GM23248 (cell line): ENCODE measurements around the gene EEF1A2. TPM values are rescaled to one million over a fixed set of nuclear protein-coding genes. Genes with fewer than 3 reads are reported as not detected.

Experiments
- DNase-seq: peaks from one replicate; pipeline ENCODE4 v3.0.0-alpha.2; 2015
- H2AFZ ChIP-seq: fragments of 200-600 bp; sonication (generic); 2 replicates; pipeline ENCODE4 v1.6.1; 2016; ENCODE audit warnings: antibody characterized with exemption
- H3F3A ChIP-seq: fragments of 200-600 bp; sonication (generic); 2 replicates; pipeline ENCODE4 v1.6.1; 2016; ENCODE audit warnings: mild to moderate bottlenecking, antibody characterized with exemption, mixed run types; ENCODE audit not compliant: insufficient read depth
- H3K27ac ChIP-seq: fragments of 200-600 bp; sonication (generic); 2 replicates; pipeline ENCODE4 v1.5.1; 2016; ENCODE audit warnings: mild to moderate bottlenecking
- H3K27me3 ChIP-seq: fragments of 200-600 bp; sonication (generic); replicated peaks from 2 replicates; pipeline ENCODE4 v1.6.1; 2016; ENCODE audit warnings: mild to moderate bottlenecking; ENCODE audit not compliant: insufficient read depth
- H3K36me3 ChIP-seq: fragments of 200-600 bp; sonication (generic); 2 replicates; pipeline ENCODE4 v1.6.1; 2016; ENCODE audit warnings: low read depth, mild to moderate bottlenecking
- H3K4me1 ChIP-seq: fragments of 200-600 bp; sonication (generic); 2 replicates; pipeline ENCODE4 v1.6.1; 2016; ENCODE audit warnings: mild to moderate bottlenecking; ENCODE audit not compliant: insufficient read depth
- H3K4me2 ChIP-seq: fragments of 200-600 bp; sonication (generic); one replicate; pipeline ENCODE4 v1.6.1; 2016; ENCODE audit warnings: mild to moderate bottlenecking; ENCODE audit not compliant: unreplicated experiment
- H3K4me3 ChIP-seq: fragments of 200-600 bp; sonication (generic); 2 replicates; pipeline ENCODE4 v1.5.1; 2016; ENCODE audit warnings: mild to moderate bottlenecking
- H3K79me2 ChIP-seq: fragments of 200-600 bp; sonication (generic); 2 replicates; pipeline ENCODE4 v1.6.1; 2016; ENCODE audit warnings: mild to moderate bottlenecking; ENCODE audit not compliant: insufficient read depth
- H3K9ac ChIP-seq: fragments of 200-600 bp; sonication (generic); 2 replicates; pipeline ENCODE4 v1.6.1; 2016; ENCODE audit warnings: mild to moderate bottlenecking
- H3K9me2 ChIP-seq: fragments of 200-600 bp; sonication (generic); 2 replicates; pipeline ENCODE4 v1.6.1; 2016; ENCODE audit warnings: mixed run types, mild to moderate bottlenecking, moderate library complexity; ENCODE audit not compliant: insufficient read depth
- H3K9me3 ChIP-seq: fragments of 200-600 bp; sonication (generic); one replicate; pipeline ENCODE4 v1.6.1; 2017; ENCODE audit warnings: low read depth
- H4K20me1 ChIP-seq: fragments of 200-600 bp; sonication (generic); 2 replicates; pipeline ENCODE4 v1.6.0; 2016; ENCODE audit not compliant: insufficient read depth
- EZH2 ChIP-seq: fragments of 200-600 bp; sonication (generic); IDR thresholded peaks from 2 replicates; pipeline ENCODE4 v1.6.1; 2018; ENCODE audit warnings: antibody characterized with exemption, mild to moderate bottlenecking; ENCODE audit not compliant: insufficient read depth, poor library complexity, severe bottlenecking
- EZH2phosphoT487 ChIP-seq: fragments of 200-600 bp; sonication (generic); IDR thresholded peaks from 2 replicates; pipeline ENCODE4 v1.6.1; 2018; ENCODE audit warnings: antibody characterized with exemption, moderate library complexity, mild to moderate bottlenecking, low read depth; ENCODE audit not compliant: insufficient read depth
- WGBS, 2 experiments: methylation state at CpG; one replicate each; pipeline ENCODE4 v1.1.6; 2015 to 2017; ENCODE audit warnings: low lambda C conversion rate in 2 of 2, low coverage in 1 of 2; ENCODE audit errors: missing lambda C conversion rate in 2 of 2; 5-methylcytosine and 5-hydroxymethylcytosine counted together
- in situ Hi-C: fragments of 300-500 bp; cut with MboI; formaldehyde crosslinking; loops from 2 replicates; pipeline ENCODE4 v1.15.0; 2020
- polyA plus RNA-seq: library from polyadenylated mRNA; unstranded; fragments of >200 nt; fragmentation: Nextera tagmentation; extraction: Ambion mirVana; gene quantifications from 2 replicates; pipeline ENCODE4 v1.2.1, GENCODE V29; 2016
- total RNA-seq: library from RNA; depleted of rRNA; stranded (reverse); fragments of >200 nt; shearing (Covaris generic); gene quantifications from 2 replicates; pipeline ENCODE4 v1.2.3, GENCODE V29; 2014

Gene EEF1A2
- total and polyA plus RNA-seq, 2 experiments from 2014 or later: 0.43 TPM; not detected in 1

- H3K27me3 ChIP-seq: no peaks in the 10 kb centered on the region
- no peak overlapping the region for H2AFZ ChIP-seq
- H3K27ac ChIP-seq: no peak overlapping the region
- no peak for TF ChIP-seq EZH2phosphoT487
- TF ChIP-seq EZH2: no peak
- WGBS, 2 experiments: 15 to 30% methylated on average over 9 to 10 of the region's 12 CpGs
- in situ Hi-C loops: no loop called here
- no peaks in the 10 kb centered on the region for H3K36me3 ChIP-seq
- no peaks in the 10 kb centered on the region for H3K79me2 ChIP-seq
- H4K20me1 ChIP-seq: no peaks in the 10 kb centered on the region
- H3K9me3 ChIP-seq: no peaks in the 10 kb centered on the region
- DNase-seq: no peak
- no peak overlapping the region for H3K4me2 ChIP-seq
- H3K9ac ChIP-seq: no peak overlapping the region
- H3K9me2 ChIP-seq: no peaks in the 10 kb centered on the region
- H3K4me3 ChIP-seq: no peak overlapping the region
- H3F3A ChIP-seq: no peaks in the 10 kb centered on the region
- H3K4me1 ChIP-seq: no peaks in the 10 kb centered on the region
Measured at GRCh38 chr20:63534427-63534830, 35.5 kb upstream of the EEF1A2 start.

GRCh38 chr20:63533871-63534393 lies 35.0 kb upstream of the EEF1A2 start:
- Histone ChIP-seq H3K36me3 (no peaks in the 10 kb centered on the region), H3K9me3 (no peaks in the 10 kb centered on the region), H4K20me1 (no peaks in the 10 kb centered on the region), H3F3A (no peaks in the 10 kb centered on the region), H3K9me2 (no peaks in the 10 kb centered on the region), H3K4me3 (no peak overlapping the region), H2AFZ (no peak overlapping the region), H3K27ac (no peak overlapping the region), H3K79me2 (no peaks in the 10 kb centered on the region), H3K9ac (no peak overlapping the region), H3K4me2 (no peak overlapping the region), H3K4me1 (no peaks in the 10 kb centered on the region), H3K27me3 (no peaks in the 10 kb centered on the region)
- 51 to 60% methylated on average over 17 to 24 of the region's 28 CpGs for WGBS, 2 experiments
- TF ChIP-seq EZH2: no peak
- no peak for TF ChIP-seq EZH2phosphoT487
- in situ Hi-C loops: no loop called here
- no peak for DNase-seq

GRCh38 chr20:63533388-63533787 lies 34.5 kb upstream of the EEF1A2 start:
- no peak for DNase-seq
- no peaks in the 10 kb centered on the region for H3K27me3 ChIP-seq

GRCh38 chr20:63532449-63532971 lies 33.6 kb upstream of the EEF1A2 start:
- Histone ChIP-seq H3K4me2 (no peak overlapping the region), H3K27me3 (no peaks in the 10 kb centered on the region), H3K9me2 (no peaks in the 10 kb centered on the region), H3K9me3 (no peaks in the 10 kb centered on the region), H3K36me3 (no peaks in the 10 kb centered on the region), H3K4me1 (no peaks in the 10 kb centered on the region), H3K9ac (no peak overlapping the region), H4K20me1 (no peaks in the 10 kb centered on the region), H3K27ac (no peak overlapping the region), H2AFZ (no peak overlapping the region), H3K4me3 (no peak overlapping the region), H3F3A (peaks cover 6% of the 10 kb centered on the region), H3K79me2 (no peaks in the 10 kb centered on the region)
- 49 to 52% methylated on average over 21 to 24 of the region's 24 CpGs for WGBS, 2 experiments
- no peak for TF ChIP-seq EZH2
- no peak for TF ChIP-seq EZH2phosphoT487
- DNase-seq: no peak
- in situ Hi-C loops: no loop called here

More at GRCh38 chr20:63533388-63533787, 34.5 kb upstream of the EEF1A2 start:
- in situ Hi-C loops: no loop called here
- Histone ChIP-seq H2AFZ (no peak overlapping the region), H3K4me1 (no peaks in the 10 kb centered on the region), H3K9me2 (no peaks in the 10 kb centered on the region), H3F3A (no peaks in the 10 kb centered on the region), H4K20me1 (no peaks in the 10 kb centered on the region), H3K79me2 (no peaks in the 10 kb centered on the region), H3K9me3 (no peaks in the 10 kb centered on the region), H3K4me2 (no peak overlapping the region), H3K27ac (no peak overlapping the region), H3K36me3 (no peaks in the 10 kb centered on the region), H3K4me3 (no peak overlapping the region), H3K9ac (no peak overlapping the region)
- 61 to 62% methylated on average over 14 of the region's 14 CpGs for WGBS, 2 experiments
- no peak for TF ChIP-seq EZH2
- TF ChIP-seq EZH2phosphoT487: no peak
